Smooth muscle cell of the brain vasculature (primary cell): ENCODE data around the gene GALNT18.

ENCODE experiments used
- DNase-seq: peaks from one replicate; pipeline ENCODE4 v3.0.0-alpha.2; 2012; ENCODE audit warnings: low read depth, low spot score

GALNT18 gene

GRCh38 chr11:11243590-11244469 is 378.0 kb downstream of the GALNT18 start:
- DNase-seq: no peak

GRCh38 chr11:11243209-11243589 is 378.6 kb downstream of the GALNT18 start:
- no peak for DNase-seq

- no peak for DNase-seq
These were observed 380.5 kb downstream of the GALNT18 start for GRCh38 chr11:11241284-11241683.

- DNase-seq: no peak
These were observed 381.8 kb downstream of the GALNT18 start for GRCh38 chr11:11239959-11240358.

GRCh38 chr11:11237070-11237832 is 384.6 kb downstream of the GALNT18 start:
- no peak for DNase-seq

- DNase-seq: no peak
These were observed 385.2 kb downstream of the GALNT18 start for GRCh38 chr11:11236498-11237059.

- DNase-seq: no peak
These were observed 390.0 kb downstream of the GALNT18 start for GRCh38 chr11:11231763-11232162.

- no peak for DNase-seq
These were observed 390.8 kb downstream of the GALNT18 start for GRCh38 chr11:11230802-11231562.

GRCh38 chr11:11230087-11230486 is 391.7 kb downstream of the GALNT18 start:
- no peak for DNase-seq

GRCh38 chr11:11229647-11230046 is 392.2 kb downstream of the GALNT18 start:
- DNase-seq: no peak

- no peak for DNase-seq
These were observed 394.3 kb downstream of the GALNT18 start for GRCh38 chr11:11227296-11228085.
